Fibroblast of lung (primary cell): Measurements from ENCODE around the gene P2RY1. TPM values are rescaled to one million over a fixed set of nuclear protein-coding genes. Genes with fewer than 3 reads are reported as not detected.

Experiments
- DNase-seq, 2 donors: peaks; one replicate each; pipeline versions ENCODE4 v3.0.0 to v3.0.0-alpha.2; 2010; ENCODE audit warnings: low read depth in 2 of 2
- H2AFZ ChIP-seq: 2 replicates; pipeline ENCODE4 v1.5.1; 2012; ENCODE audit warnings: low read length, control low read depth, inconsistent platforms
- H3K27ac ChIP-seq: 2 replicates; pipeline ENCODE4 v1.5.1; 2011; ENCODE audit warnings: low read length, control low read depth; ENCODE audit not compliant: insufficient read depth
- H3K27me3 ChIP-seq: 2 replicates; pipeline ENCODE4 v1.5.1; 2011; ENCODE audit warnings: mild to moderate bottlenecking, low read length; ENCODE audit not compliant: control insufficient read depth, insufficient read depth
- H3K36me3 ChIP-seq: 2 replicates; pipeline ENCODE4 v1.5.1; 2011; ENCODE audit warnings: low read length; ENCODE audit not compliant: control insufficient read depth, insufficient read depth
- H3K4me1 ChIP-seq: 2 replicates; pipeline ENCODE4 v1.5.1; 2011; ENCODE audit warnings: low read length; ENCODE audit not compliant: control insufficient read depth, insufficient read depth; ENCODE audit errors: extremely low read depth
- H3K4me2 ChIP-seq: 2 replicates; pipeline ENCODE4 v1.5.1; 2011; ENCODE audit warnings: low read length, control low read depth; ENCODE audit not compliant: insufficient read depth; ENCODE audit errors: extremely low read depth
- H3K4me3 ChIP-seq, 4 experiments: fragments of 200-600 bp in 1 of 4; sonication (generic) in 1 of 4; replicated peaks in 1 of 4; 2 replicates each; pipeline ENCODE4 v1.5.1; 2011 to 2016; ENCODE audit warnings: low read length in 4 of 4, low read depth in 3 of 4, mild to moderate bottlenecking in 3 of 4, control low read depth in 2 of 4, inconsistent platforms in 1 of 4, mixed read lengths in 1 of 4; ENCODE audit not compliant: insufficient read depth in 1 of 4; ENCODE audit errors: control extremely low read depth in 1 of 4
- H3K79me2 ChIP-seq: 2 replicates; pipeline ENCODE4 v1.5.1; 2012; ENCODE audit warnings: mild to moderate bottlenecking, low read length, inconsistent platforms; ENCODE audit not compliant: control insufficient read depth, insufficient read depth
- H3K9ac ChIP-seq: 2 replicates; pipeline ENCODE4 v1.5.1; 2011; ENCODE audit warnings: mild to moderate bottlenecking, low read length, control low read depth; ENCODE audit not compliant: insufficient read depth
- H3K9me3 ChIP-seq: 2 replicates; pipeline ENCODE4 v1.5.1; 2012; ENCODE audit warnings: low read depth, low read length; ENCODE audit not compliant: control insufficient read depth, insufficient read depth
- H4K20me1 ChIP-seq: 2 replicates; pipeline ENCODE4 v1.5.1; 2011; ENCODE audit warnings: low read length; ENCODE audit not compliant: control insufficient read depth, insufficient read depth; ENCODE audit errors: extremely low read depth
- EZH2 ChIP-seq: IDR thresholded peaks from 2 replicates; pipeline ENCODE4 v1.5.1; 2012; ENCODE audit warnings: low read length, control low read depth, mild to moderate bottlenecking; ENCODE audit errors: missing control alignments
- polyA plus RNA-seq, 2 donors: library from polyadenylated mRNA; depleted of rRNA in 1 of 2; stranded (reverse) in 1 of 2; unstranded in 1 of 2; fragments of >200 nt; gene quantifications; 2 replicates each; pipeline ENCODE4 v1.2.1, GENCODE V29; 2011 to 2012; ENCODE audit warnings: missing spikeins in 1 of 2
- total RNA-seq: library from RNA; depleted of rRNA; stranded (reverse); fragments of >200 nt; gene quantifications from 2 replicates; pipeline ENCODE4 v1.2.1, GENCODE V29; 2014
- TF ChIP-seq, protein P1 (sequence below), 2 donors: IDR thresholded peaks in 1 of 2; conservative IDR thresholded peaks in 1 of 2; 1 replicate in 1 of 2; 2 replicates in 1 of 2; pipeline ENCODE4 v1.5.1; 2011 to 2012; ENCODE audit warnings: low read length in 2 of 2, control low read depth in 1 of 2, inconsistent platforms in 1 of 2, low read depth in 1 of 2, mild to moderate bottlenecking in 1 of 2

P2RY1 gene
- total and polyA plus RNA-seq, 2 donors (not counting 1 experiment from before 2014, with no cell fraction given) = 0.62 to 7.6 TPM

DNA sequence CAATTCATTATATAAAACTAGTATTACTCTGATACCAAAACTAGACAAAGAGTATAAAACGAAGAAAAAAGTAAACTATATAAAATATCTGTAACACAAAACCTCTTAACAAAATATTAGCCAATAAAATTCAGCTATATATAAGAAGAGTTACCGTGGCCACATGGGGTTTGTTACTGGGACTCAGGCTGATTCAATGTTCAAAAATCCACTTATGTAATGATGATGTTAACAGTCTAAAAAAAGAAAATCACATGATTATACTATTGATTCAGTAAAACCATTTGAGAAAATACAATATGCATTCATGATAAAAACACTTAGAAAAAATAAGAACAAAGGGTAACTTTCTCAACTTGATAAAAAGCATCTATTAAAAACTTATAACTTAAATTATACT, 18.3 kb downstream of the P2RY1 start:
- Histone ChIP-seq H3K27ac (no peak overlapping the region), H2AFZ (no peak overlapping the region), H4K20me1 (no peaks in the 10 kb centered on the region), H3K4me2 (no peak overlapping the region), H3K27me3 (no peaks in the 10 kb centered on the region), H3K9ac (no peak overlapping the region), H3K4me1 (no peaks in the 10 kb centered on the region), H3K79me2 (no peaks in the 10 kb centered on the region), H3K9me3 (no peaks in the 10 kb centered on the region), H3K4me3 (no peak overlapping the region), H3K36me3 (no peaks in the 10 kb centered on the region)
- DNase-seq = peak; percentile 29 to 50
- TF ChIP-seq, protein P1, sequence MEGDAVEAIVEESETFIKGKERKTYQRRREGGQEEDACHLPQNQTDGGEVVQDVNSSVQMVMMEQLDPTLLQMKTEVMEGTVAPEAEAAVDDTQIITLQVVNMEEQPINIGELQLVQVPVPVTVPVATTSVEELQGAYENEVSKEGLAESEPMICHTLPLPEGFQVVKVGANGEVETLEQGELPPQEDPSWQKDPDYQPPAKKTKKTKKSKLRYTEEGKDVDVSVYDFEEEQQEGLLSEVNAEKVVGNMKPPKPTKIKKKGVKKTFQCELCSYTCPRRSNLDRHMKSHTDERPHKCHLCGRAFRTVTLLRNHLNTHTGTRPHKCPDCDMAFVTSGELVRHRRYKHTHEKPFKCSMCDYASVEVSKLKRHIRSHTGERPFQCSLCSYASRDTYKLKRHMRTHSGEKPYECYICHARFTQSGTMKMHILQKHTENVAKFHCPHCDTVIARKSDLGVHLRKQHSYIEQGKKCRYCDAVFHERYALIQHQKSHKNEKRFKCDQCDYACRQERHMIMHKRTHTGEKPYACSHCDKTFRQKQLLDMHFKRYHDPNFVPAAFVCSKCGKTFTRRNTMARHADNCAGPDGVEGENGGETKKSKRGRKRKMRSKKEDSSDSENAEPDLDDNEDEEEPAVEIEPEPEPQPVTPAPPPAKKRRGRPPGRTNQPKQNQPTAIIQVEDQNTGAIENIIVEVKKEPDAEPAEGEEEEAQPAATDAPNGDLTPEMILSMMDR (conservative IDR thresholded peaks at IDR 0.05 in 1 of 2, IDR thresholded peaks at IDR 0.05 in 1 of 2; ENCODE audit: low read depth in 1 of 2, low read length in 2 of 2) = no peak
- TF ChIP-seq EZH2 = no peak

DNA sequence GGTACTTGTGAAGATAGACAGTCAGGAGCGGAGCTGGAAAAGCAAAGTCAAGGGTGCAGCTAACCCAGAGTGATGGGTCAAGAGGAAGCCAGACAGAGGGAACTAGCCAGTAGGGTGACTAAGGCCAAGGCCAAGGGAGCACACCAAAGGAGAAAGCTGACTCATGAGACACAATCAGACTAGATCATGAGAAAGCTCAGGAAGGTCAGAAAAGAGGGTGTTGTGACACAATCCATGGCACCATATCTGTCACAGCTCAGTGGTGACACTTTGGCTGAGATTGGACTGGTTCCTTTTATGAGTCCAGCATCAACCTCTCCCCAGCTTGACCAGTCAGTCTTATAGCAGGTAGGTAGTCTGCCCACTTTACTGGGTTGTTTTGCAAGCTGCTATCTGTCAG, 22.2 kb downstream of the P2RY1 start:
- DNase-seq = no peak
- Histone ChIP-seq H3K4me1 (no peaks in the 10 kb centered on the region), H3K36me3 (no peaks in the 10 kb centered on the region), H3K9ac (no peak overlapping the region), H3K4me3 (no peak overlapping the region), H3K79me2 (no peaks in the 10 kb centered on the region), H3K27ac (no peak overlapping the region), H3K27me3 (no peaks in the 10 kb centered on the region), H2AFZ (no peak overlapping the region), H3K9me3 (no peaks in the 10 kb centered on the region), H4K20me1 (no peaks in the 10 kb centered on the region), H3K4me2 (no peak overlapping the region)
- TF ChIP-seq, protein P1 (conservative IDR thresholded peaks at IDR 0.05 in 1 of 2, IDR thresholded peaks at IDR 0.05 in 1 of 2; ENCODE audit: low read depth in 1 of 2, low read length in 2 of 2) = no peak
- no peak for TF ChIP-seq EZH2

GRCh38 chr3:152858170-152858800, 23.4 kb downstream of the P2RY1 start:
- Histone ChIP-seq H2AFZ (no peak overlapping the region), H3K27me3 (no peaks in the 10 kb centered on the region), H3K9ac (no peak overlapping the region), H3K4me2 (no peak overlapping the region), H3K36me3 (no peaks in the 10 kb centered on the region), H3K27ac (no peak overlapping the region), H3K79me2 (no peaks in the 10 kb centered on the region), H3K9me3 (no peaks in the 10 kb centered on the region), H3K4me1 (no peaks in the 10 kb centered on the region), H4K20me1 (no peaks in the 10 kb centered on the region), H3K4me3 (no peak overlapping the region)
- DNase-seq = peak in 1 of 2 donors; percentile 46
- no peak for TF ChIP-seq EZH2
- TF ChIP-seq, protein P1 (conservative IDR thresholded peaks at IDR 0.05 in 1 of 2, IDR thresholded peaks at IDR 0.05 in 1 of 2; ENCODE audit: low read depth in 1 of 2, low read length in 2 of 2) = no peak
